Measurements from ENCODE around the gene BABAM2.

- no peak for TF ChIP-seq CTCF (conservative IDR thresholded peaks at IDR 0.05; ENCODE audit: low read length)
- no peak for TF ChIP-seq EZH2phosphoT487 (IDR thresholded peaks at IDR 0.05; ENCODE audit: borderline replicate concordance, low read depth, low read length)
These were observed 303.3 kb downstream of the BABAM2 start for GRCh38 chr2:28193630-28194403.
